NCI-H748 (cell line): ENCODE measurements around the gene DHX36.

Experiments used
- DNase-seq: peaks from one replicate; lab custom pipeline; 2025; ENCODE audit not compliant: unreplicated experiment; lab: John Stamatoyannopoulos, UW

The DHX36 gene, protein sequence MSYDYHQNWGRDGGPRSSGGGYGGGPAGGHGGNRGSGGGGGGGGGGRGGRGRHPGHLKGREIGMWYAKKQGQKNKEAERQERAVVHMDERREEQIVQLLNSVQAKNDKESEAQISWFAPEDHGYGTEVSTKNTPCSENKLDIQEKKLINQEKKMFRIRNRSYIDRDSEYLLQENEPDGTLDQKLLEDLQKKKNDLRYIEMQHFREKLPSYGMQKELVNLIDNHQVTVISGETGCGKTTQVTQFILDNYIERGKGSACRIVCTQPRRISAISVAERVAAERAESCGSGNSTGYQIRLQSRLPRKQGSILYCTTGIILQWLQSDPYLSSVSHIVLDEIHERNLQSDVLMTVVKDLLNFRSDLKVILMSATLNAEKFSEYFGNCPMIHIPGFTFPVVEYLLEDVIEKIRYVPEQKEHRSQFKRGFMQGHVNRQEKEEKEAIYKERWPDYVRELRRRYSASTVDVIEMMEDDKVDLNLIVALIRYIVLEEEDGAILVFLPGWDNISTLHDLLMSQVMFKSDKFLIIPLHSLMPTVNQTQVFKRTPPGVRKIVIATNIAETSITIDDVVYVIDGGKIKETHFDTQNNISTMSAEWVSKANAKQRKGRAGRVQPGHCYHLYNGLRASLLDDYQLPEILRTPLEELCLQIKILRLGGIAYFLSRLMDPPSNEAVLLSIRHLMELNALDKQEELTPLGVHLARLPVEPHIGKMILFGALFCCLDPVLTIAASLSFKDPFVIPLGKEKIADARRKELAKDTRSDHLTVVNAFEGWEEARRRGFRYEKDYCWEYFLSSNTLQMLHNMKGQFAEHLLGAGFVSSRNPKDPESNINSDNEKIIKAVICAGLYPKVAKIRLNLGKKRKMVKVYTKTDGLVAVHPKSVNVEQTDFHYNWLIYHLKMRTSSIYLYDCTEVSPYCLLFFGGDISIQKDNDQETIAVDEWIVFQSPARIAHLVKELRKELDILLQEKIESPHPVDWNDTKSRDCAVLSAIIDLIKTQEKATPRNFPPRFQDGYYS

DNA sequence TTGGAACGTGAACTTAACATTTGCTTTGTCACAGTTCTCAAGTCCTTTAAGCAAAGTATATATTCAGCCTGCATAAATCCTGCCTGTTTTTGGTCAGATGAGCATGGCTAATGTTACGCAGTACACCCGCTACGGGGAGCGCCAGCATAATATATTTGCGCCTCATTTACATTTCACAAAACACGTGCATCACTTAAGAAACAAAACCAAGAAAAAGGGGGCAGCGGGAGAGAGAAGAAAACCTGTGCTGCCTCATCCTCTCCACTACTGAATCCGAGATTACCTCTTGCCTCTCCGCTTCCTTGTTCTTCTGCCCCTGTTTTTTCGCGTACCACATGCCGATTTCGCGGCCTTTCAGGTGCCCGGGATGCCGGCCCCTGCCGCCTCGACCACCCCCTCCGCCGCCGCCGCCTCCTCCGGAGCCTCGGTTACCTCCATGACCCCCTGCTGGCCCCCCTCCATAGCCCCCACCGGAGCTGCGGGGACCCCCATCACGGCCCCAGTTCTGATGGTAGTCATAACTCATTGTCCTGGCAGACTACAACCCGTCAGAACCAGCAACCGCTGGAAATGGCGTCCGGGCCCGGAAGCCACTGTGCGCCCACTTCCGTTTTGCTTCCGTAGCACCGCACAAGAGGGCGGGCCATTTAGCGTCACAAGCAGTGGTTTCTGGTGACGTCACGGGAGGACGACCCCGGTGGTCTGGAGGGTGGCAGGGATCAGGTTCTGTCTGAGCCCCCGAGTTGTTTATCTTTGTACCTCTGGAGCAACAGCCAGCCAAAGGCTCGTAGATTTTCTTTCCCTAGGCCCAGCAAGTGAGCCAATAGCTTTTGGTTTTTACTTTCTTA, at the start of gene DHX36:
TSS of gene DHX36 (minus strand) at position 597 of the 848 bp plus-strand sequence. CDS start at position 526, 71 bp downstream.
- peak; percentile 91 for DNase-seq

DNA sequence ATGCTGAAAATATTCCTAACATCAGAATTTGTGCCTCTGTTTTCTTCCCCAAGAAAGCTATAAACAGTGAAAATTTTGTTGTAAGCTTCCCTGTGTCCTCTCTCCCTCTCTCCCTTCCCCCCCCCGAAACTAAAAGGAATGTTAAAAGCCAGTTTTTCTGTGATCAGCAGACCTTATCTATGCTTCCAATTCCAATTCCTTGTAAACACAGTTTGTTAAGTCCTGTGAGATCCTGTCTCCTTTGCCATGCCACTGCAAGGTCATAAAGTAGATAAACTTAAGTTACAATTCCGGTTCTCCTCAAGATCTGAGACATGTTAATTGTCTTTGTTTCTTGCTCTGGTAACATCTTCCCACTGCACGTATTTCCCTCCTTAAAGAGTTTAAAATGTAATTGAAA, 42.9 kb upstream of the DHX36 start:
- DNase-seq = no peak

DNA sequence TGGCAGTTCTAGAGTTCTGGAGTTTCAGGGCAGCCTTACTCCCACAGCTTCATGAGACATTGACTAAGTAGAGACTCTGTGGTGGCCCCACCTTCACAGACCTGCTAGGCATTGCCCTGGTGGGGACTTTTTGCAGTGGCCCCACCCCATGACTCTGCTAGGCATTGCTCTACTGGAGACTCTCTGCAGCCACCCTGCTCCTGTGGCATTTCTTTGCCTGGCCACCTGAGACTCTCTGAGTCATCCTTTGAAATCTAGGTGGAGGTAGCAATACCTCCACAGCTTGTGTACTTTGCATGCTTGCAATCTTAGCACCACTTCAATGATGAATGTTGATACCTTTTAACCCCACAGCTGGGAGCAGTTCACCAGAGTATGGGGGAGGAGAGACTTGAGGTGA, 40.6 kb upstream of the DHX36 start:
- DNase-seq = no peak

DNA sequence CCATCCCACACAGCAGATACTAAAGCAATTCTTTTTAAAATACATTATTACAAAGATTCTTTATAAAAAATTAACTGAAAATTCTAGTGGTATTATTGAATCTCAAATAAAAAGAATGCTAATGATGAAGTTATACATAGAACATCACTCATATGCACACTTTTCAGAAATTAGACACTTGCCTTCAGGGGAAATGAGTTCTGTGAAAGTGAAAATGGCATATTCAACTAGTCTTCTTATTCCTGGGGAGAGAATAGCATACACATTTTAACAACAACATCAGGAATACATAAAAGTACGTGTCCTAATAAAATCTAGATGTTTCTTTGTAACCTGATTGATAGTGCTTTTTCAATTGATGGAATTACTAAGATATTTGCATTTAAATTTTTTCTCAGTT, 36.8 kb upstream of the DHX36 start:
- DNase-seq = no peak

DNA sequence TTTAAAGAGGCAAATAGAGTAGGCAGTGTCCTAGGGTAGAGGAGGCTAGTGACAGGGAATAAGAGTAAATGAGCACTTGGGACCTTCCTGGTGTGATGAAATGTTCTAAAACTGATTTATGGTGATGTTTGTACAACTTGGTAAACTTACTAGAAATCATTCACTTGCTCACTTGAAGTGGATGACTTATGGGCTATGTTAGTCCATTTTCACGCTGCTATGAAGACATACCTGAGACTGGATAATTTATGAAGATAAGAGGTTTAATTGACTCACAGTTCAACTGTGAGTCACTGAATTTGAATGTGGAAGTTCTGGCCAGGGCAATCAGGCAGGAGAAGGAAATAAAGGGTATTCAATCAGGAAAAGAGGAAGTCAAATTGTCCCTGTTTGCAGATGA, 31.7 kb upstream of the DHX36 start:
- DNase-seq = no peak

DNA sequence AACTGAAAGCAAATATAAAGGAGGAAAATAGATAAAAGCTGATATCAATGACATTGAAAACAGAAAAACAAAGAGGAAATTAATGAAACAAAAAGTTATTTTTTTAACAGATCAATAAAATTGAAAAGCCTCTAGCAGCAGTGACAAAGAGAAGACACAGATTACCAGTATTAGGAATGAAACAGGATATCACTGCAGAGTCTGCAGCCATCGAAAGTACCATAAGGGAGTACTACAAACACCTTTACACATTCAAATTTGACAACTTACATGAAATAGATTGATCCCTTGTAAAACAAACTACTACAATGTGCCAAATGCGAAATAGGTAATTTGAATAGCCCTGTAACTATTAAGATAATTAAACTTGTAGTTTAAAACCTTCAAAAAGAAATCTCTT, 24.9 kb upstream of the DHX36 start:
- DNase-seq = no peak

DNA sequence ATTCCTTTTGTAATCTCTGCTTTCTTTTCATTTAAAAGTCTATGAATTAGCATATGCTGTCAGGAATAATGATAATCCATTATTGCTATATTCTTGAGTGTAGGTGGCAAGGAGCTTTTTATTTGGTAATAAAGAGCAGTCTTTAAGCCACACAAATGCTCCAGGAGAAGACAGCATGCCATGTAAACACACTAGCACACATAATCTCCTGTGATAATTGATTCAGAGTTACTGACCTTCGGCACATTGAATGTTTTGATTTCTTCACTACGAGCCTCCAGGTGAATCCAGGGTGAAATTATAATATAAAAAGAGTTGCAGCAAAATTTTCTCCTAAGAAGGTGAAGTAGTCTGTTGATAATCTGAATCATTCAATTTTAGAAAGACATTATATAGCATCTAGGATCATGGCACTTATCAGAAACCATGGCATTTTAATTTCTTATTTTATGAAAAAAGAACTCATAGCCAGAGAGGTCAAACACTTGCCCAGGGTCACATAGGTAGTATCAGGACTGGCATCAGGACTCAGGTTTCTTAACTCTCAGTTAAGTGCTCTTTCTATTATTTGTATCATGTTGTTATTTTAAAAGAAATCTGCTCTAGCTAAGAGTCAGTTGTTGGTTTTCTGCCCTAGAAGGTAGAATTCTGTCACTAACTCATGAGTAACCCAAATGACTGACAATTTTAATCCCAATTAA, 21.3 kb upstream of the DHX36 start:
- no peak for DNase-seq

DNA sequence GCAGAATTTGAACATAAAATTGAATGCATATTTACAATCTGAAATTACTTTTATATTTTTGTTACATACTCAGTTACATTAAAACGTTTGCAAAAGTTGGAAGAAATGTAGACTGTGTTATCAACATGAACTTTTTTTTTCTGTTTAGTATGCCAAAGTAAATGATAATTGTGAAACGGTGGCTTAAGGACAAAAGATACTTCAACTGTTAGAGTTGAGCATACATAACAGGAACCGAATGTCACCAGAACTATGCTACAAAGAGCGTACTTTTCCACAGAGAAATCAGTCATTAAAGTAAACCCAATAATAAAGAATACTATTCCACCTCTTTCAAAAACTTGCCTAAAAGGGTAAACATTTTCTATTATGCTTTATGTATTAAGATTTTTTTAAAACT, 14.3 kb upstream of the DHX36 start:
- no peak for DNase-seq

DNA sequence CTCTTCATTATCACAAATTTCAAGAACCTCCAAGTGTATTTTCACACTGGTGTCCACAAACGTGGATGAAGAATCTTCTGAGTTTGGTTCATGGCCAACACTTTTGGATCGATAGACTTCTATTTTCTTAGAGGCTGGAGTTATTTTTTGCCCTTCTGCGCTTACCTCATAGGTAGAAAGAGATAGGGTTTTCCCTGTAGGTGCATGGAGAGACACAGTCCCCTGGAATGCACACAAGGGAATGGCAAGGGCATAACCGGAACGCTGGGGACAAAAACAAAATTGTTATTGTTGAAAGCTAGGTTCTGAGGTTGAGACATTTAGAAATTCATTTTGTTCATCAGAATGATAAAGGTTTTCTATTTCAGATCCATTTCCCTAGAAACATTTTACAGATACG, 13.7 kb upstream of the DHX36 start:
- no peak for DNase-seq

DNA sequence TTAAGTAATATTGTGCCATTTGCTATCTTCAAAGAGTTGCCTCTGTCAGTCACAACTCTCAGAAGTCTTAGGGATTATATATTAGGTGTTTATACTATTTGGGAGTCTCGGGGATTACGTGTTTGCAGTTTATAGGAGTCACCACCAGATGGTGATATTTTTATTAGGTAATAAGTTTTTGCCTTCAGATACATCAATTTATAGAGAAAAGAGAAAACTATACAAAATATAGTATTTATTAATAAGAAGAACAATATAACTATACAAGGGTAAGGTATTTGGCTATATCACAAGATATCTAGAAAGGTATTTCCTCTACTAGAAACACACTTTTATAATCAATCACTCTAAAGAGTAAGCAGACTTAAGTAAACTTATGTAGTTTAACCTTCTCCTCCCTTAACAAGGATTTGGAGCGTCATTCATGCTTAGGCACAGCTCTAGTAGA, 10.7 kb upstream of the DHX36 start:
- DNase-seq = peak; percentile 39

DNA sequence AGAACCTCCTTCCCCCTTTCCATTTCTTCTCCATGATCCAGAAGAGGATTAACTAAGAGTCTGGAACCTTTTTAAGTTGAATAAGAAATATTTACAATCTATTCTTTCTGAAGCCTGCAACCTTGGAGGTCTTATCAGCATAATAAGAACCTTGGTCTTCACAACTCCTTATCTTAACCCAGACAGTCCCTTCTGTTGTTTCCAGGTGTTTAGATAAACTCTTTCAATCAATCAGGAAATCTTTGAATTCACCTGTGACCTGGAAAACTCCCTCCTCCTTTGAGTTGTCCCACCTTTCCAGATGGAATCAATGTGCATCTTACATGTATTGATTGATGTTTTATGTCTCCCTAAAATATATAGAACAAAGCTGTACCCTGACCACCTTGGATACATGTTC, 3.6 kb upstream of the DHX36 start:
- no peak for DNase-seq

DNA sequence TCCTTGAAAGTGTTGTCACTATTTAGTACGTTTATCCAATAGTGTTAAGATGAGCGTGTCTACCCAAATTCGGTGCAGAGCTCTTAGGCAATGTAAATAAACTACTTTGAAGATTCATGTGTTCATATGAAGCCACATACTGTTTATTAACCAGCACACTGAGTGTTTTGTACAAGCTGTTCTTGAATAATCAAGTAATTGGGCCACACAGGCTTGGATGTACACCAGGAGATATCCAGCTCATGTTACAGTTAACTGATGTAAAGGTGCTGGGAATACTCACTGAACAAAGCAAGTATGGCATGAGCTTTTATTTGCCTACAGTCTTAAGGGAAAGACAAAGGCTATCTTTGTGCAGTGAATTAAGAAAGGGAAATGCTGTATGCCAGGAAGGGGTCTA, 632 bp upstream of the DHX36 start:
- peak; percentile 32 for DNase-seq

DNA sequence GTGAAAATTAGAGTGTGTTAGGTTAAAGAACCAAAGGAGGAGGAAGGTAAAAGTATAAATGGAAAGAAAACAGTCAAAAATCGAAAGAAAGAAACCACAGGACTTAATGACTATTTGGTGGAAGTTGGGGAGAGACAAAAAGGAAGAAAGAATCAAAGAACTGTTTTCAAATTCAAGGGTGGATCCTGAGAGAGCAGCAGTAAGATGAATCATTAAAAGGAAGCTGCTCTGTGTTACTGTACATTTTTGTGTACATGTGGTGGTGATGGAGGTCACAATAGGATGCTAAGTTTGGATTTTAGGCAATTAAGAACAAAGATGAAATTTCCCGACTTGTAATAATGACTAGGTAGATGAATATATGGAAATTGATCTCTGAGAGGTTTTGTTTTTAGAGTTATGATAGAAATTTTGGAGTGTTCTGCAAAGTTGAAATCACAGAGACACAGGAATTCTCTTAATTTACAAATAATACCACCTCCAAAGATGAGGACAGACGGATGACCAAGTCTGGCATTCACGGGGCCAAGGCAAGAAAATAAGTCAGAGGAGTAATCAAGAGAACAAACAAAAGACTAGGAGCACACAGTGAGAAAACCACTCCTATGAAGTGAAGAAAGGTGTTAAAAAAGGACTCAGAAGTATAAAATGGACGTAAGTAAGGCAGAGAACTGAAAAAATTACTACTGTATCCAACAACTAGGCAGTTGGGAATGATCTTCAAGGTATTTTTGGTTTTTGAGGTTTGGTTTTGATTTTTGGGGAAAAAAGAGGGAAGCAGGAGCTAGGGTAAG, 7.1 kb downstream of the DHX36 start:
- no peak for DNase-seq

DNA sequence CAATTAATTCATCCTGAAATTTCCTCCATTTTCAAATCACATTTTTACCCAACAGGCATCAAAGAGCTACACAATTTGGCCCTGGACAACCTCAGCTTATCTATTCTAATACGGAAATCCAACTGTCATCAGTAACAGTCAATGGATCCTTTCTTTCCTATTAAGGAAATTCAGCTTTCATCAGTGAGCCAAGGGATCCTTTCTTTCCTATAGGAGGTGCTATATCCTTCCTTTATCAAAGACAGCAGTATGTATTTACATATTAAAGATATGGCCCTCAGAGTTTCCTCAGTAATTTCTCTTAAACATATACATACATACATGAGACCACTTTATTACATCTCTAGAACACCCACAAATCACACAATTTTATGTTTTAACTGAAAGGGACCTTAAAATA, 10.1 kb downstream of the DHX36 start:
- DNase-seq = no peak

DNA sequence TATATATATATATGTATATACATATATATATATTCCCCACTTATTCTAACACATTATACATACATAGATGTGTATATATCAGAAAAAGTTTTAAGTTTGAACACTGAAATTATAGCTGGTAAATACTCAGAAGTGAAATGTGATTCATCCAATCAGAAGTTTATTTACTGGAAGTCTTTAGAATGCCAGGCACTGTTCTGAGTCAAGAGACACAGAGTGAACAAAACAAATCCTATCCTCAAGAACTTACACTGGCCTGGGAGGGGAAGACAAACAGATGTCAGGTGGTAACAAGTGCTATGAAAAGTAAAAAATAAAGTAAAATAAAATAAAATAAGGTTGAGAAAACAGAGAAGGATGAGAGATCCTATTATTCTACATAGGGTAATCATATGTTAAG, 13.4 kb downstream of the DHX36 start:
- no peak for DNase-seq

DNA sequence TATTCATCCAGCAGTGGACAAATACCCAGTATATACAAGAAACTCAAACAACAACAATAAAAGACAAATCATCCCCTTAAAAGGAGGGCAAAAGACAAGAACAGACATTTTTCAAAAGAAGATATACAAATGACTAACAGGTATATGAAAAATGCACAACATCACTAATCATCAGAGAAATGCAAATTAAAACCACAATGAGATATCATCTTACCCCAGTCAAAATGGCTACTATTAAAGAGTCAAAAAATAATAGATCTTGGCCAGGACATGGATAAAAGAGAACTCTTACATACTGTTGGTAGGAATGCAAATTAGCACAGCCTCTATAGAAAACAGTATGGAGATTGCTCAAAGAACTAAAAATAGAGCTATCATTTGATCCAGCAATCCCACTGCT, 16.9 kb downstream of the DHX36 start:
- DNase-seq = no peak

DNA sequence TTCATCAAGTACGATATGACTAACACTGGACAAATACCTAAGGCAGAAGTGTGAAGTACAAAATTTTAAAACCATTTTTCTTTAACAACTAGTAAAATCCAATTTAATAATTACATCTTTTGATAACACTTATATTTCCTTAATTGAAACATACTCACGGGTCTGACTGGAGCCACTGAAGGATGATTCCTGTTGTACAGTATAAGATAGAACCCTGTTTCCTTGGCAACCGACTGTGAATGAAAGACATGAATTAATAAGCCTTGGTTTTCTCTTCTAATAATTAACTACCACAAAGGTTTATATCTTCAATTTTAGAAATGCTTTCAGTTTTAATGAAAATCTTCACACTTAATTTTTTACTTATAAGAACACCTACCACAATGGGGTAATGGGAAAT, 19.4 kb downstream of the DHX36 start:
- no peak for DNase-seq

DNA sequence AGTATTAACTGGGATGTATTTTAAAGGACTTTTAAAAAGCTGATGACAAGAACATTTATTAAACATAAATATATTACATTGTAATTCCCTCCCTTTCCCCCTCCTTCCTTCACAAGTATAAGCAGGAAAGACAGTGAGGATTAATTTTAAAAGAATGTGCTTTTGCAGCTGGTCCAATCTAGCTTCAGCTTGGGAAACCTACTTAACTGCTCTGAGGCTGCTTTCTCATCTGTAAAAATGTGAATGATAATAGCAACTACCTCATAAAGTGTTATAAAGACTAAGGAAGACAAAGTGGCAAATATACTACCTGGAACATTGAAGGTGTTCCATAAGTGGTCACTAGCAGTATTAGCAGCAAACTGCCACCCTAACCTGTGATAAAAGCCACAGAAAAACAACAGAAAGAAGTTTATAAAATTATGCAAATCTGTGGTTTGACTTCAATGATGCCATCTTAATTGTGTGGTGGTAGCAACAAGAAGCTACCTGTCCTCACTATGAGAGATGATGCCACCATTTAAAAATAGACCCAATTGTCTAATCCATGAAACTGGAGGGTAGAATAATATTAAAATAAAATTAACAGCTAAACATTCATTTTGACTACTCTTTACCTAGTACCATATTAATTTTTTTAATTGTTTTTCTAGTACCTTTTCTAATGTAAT, 20.0 kb downstream of the DHX36 start:
- no peak for DNase-seq

DNA sequence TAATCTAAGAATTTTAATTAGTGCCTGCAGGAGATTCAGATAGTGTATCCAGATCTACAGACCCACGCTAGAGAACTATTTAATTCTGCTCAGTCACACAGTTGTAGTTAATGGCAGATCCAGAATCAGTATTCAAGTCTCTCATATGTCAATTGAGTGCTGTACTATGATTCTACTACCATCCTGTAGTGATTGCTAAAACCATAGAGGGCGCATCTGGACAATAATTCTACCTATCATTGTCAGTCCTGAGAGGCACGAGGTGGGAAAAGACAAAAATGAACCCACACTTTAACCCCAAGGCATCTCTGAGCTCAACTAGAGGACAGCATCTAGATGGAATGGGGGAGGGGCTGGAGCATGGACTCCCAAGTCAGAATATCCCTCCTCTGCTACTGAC, 22.7 kb downstream of the DHX36 start:
- no peak for DNase-seq
